Skeletal muscle satellite cell (primary cell): ENCODE measurements around the gene EOMES.

ENCODE experiments used
- H3K27me3 ChIP-seq: 2 replicates; pipeline ENCODE4 v1.7.0; 2013; ENCODE audit warnings: low read length; ENCODE audit not compliant: control insufficient read depth, insufficient read depth
- H3K36me3 ChIP-seq: 2 replicates; pipeline ENCODE4 v1.7.0; 2013; ENCODE audit warnings: mild to moderate bottlenecking, control low read depth, low read length; ENCODE audit not compliant: insufficient read depth
- H3K4me1 ChIP-seq: 2 replicates; pipeline ENCODE4 v1.7.0; 2013; ENCODE audit warnings: low read length; ENCODE audit not compliant: control insufficient read depth, insufficient read depth
- H3K4me2 ChIP-seq: 2 replicates; pipeline ENCODE4 v1.7.0; 2013; ENCODE audit warnings: mild to moderate bottlenecking, low read length
- H3K4me3 ChIP-seq: 2 replicates; pipeline ENCODE4 v1.7.0; 2013; ENCODE audit warnings: low read length
- H3K9ac ChIP-seq: 2 replicates; pipeline ENCODE4 v1.7.0; 2013; ENCODE audit warnings: mild to moderate bottlenecking, low read depth, low read length, moderate library complexity
- H3K9me3 ChIP-seq: replicated peaks from 2 replicates; pipeline ENCODE4 v1.7.0; 2013; ENCODE audit warnings: mild to moderate bottlenecking, control low read depth, low read length

Gene EOMES

DNA sequence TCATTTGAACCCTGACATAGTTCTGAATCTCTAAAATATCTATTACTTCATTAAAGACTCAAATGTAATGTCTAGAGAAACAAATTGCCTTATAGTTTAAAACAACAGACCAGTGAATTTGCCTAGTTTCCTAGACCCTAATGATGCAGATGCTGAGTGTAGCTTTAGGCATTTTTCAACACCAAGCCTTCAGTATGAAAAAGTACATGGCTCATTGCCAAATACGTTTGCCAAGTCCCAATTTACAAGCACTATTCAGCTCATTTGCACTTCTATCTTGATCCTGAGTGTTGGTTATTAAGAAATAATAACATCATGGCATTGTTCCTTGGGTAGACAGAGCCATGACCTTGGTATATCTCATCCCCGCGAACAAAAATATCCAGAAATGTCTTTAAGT is 46.8 kb downstream of the EOMES start:
- no peak overlapping the region for H3K9ac ChIP-seq
- peaks cover 30% of the 10 kb centered on the region for H3K4me1 ChIP-seq
- no peak overlapping the region for H3K4me3 ChIP-seq
- H3K9me3 ChIP-seq = no peaks in the 10 kb centered on the region
- no peaks in the 10 kb centered on the region for H3K27me3 ChIP-seq
- no peaks in the 10 kb centered on the region for H3K36me3 ChIP-seq
- no peak overlapping the region for H3K4me2 ChIP-seq

DNA sequence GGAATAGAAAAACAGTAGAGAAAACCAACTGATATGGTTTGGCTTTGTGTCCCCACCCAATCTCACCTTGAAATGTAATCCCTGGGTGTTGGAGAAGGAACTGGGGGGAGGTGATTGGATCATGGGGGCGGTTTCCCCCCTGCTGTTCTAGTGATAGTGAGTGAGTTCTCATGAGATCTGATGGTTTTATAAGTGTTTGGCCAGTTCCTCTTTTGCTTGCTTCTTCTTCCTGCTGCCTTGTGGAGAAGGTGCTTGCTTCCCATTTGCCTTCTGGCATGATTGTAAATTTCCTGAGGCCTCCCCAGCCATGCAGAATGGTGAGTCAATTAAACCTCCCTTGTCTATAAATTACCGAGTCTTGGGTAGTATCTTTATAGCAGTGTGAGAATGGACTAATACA is 48.4 kb downstream of the EOMES start:
- Histone ChIP-seq H3K4me2 (no peak overlapping the region), H3K4me3 (no peak overlapping the region), H3K9me3 (no peaks in the 10 kb centered on the region), H3K4me1 (peaks cover 23% of the 10 kb centered on the region), H3K27me3 (no peaks in the 10 kb centered on the region), H3K9ac (no peak overlapping the region), H3K36me3 (no peaks in the 10 kb centered on the region)

DNA sequence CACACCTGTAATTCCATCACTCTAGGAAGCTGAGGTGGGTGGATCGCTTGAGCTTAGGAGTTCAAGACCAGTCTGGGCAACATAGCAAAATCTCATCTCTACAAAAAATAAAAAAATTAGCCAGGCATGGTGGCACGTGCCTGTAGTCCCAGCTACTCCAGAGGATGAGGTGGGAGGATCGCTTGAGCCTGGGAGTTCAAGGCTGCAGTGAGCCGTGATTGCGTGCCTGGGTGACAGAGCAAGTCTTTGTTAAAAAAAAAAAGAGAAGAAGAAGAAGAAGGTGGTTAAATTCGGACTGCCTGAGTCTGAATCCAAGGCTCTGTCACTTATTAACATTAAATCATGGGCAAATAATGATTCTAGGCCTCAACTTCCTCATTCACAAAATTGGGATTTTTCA is 51.0 kb downstream of the EOMES start:
- no peaks in the 10 kb centered on the region for H3K36me3 ChIP-seq
- peaks cover 12% of the 10 kb centered on the region for H3K4me1 ChIP-seq
- no peaks in the 10 kb centered on the region for H3K27me3 ChIP-seq
- H3K9me3 ChIP-seq = no peaks in the 10 kb centered on the region
- H3K4me3 ChIP-seq = no peak overlapping the region
- H3K9ac ChIP-seq = no peak overlapping the region
- H3K4me2 ChIP-seq = no peak overlapping the region

DNA sequence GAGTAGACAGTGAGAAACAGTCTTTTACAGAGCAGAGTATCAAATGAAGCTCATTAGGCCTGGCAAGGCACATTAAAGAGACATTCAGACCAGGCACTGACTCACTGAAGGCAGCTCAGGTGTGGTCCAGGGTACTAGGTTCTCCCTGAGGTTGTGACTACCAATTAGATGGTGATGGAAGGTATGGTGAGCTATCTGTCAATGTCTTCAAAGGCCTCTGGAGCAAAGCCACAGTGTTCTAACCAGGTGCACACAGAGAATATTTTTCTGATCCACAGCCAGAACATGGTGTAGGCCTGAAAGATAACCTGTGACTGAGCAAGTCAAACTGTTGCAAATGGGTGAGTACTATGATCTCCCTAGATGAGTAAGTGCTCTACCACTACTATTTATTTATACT is 51.5 kb downstream of the EOMES start:
- no peak overlapping the region for H3K9ac ChIP-seq
- H3K4me3 ChIP-seq = no peak overlapping the region
- no peaks in the 10 kb centered on the region for H3K27me3 ChIP-seq
- no peaks in the 10 kb centered on the region for H3K36me3 ChIP-seq
- peaks cover 12% of the 10 kb centered on the region for H3K4me1 ChIP-seq
- no peaks in the 10 kb centered on the region for H3K9me3 ChIP-seq
- no peak overlapping the region for H3K4me2 ChIP-seq

DNA sequence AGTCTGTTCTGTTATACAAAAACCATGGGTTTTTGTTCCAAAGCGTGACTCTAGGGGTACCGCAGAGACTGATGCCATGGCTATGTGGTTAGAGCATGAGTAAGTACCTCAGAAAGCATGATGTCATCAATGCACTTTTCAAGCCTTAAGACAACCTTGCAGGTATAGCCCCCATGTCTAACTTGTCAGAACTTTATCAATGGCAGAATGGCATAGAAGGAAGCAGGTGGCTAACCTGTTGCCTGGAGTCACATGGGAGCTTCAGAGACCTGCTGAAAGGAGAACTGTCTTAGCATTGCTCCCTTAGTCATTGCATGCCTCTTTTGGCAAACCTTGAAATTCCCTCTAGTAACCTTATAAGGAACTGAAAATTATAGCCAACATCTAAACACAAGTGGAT is 52.5 kb downstream of the EOMES start:
- H3K4me2 ChIP-seq = no peak overlapping the region
- no peaks in the 10 kb centered on the region for H3K36me3 ChIP-seq
- no peaks in the 10 kb centered on the region for H3K27me3 ChIP-seq
- no peak overlapping the region for H3K4me3 ChIP-seq
- H3K9ac ChIP-seq = no peak overlapping the region
- peaks cover 8% of the 10 kb centered on the region for H3K4me1 ChIP-seq
- H3K9me3 ChIP-seq = no peaks in the 10 kb centered on the region

DNA sequence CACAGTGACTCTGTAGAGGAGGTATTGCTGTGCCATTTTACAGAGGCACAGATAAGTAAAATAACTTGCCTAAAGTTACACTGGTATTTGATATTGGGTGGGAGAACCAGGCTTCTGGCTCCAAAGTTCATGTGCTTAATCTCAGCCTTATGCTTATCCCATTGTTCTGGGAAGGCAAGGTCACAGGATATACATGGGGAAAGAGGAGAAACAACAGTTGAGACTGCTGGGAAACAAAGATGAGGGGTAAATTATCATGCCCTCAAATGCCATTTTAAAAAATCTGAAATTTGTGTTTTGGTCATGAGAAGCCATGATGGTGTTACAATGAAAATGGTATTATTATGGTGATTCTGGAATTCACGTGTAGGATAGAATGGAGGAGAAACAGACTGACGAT is 54.4 kb downstream of the EOMES start:
- no peaks in the 10 kb centered on the region for H3K9me3 ChIP-seq
- no peak overlapping the region for H3K4me2 ChIP-seq
- H3K9ac ChIP-seq = no peak overlapping the region
- H3K36me3 ChIP-seq = no peaks in the 10 kb centered on the region
- peaks cover 8% of the 10 kb centered on the region for H3K4me1 ChIP-seq
- H3K27me3 ChIP-seq = no peaks in the 10 kb centered on the region
- H3K4me3 ChIP-seq = no peak overlapping the region

DNA sequence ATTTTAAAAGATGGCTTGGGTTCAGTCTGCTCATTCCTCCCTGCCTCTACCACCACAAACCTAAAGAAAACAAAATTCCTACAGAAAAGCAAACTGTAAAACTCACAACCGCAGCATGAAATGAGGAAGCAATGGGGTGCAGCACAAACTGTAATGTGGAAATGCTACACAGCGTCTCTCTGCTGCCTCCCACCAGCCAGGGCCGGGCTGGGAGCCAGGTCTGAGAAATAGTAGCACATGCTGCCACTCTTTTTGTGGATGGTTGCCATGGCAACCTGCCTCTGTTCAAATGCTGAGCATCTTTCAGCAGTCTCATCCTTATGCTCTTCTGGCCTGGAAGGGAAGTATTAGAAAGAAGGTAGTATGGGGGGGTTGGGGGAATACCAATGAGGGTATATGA is 55.4 kb downstream of the EOMES start:
- H3K4me1 ChIP-seq = peaks cover 8% of the 10 kb centered on the region
- no peaks in the 10 kb centered on the region for H3K9me3 ChIP-seq
- no peaks in the 10 kb centered on the region for H3K36me3 ChIP-seq
- H3K4me2 ChIP-seq = peak overlapping the region; percentile 52
- peak overlapping the region; percentile 54 for H3K9ac ChIP-seq
- no peaks in the 10 kb centered on the region for H3K27me3 ChIP-seq
- H3K4me3 ChIP-seq = no peak overlapping the region

DNA sequence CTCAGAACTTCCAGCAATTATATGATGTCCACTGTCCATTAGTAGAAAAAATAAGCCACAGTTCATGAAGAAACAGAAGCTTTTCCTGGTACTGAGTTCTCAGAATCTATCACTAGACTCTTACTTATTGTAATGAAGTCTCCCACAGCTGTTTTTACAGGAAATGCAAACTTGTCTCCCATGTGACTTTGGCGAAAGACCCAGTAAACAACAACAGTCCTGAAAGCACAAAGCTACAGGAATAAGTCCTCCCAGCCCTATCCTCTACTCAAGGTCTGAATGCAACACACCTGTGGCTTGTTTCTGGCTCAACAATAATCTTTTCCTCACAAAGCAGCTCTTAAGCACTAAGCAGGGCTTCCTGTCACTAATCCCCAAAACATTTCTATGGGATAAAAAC is 55.9 kb downstream of the EOMES start:
- Histone ChIP-seq H3K9me3 (no peaks in the 10 kb centered on the region), H3K4me3 (no peak overlapping the region), H3K4me2 (peak overlapping the region; percentile 52), H3K9ac (peak overlapping the region; percentile 54), H3K4me1 (peaks cover 8% of the 10 kb centered on the region), H3K27me3 (no peaks in the 10 kb centered on the region), H3K36me3 (no peaks in the 10 kb centered on the region)
